ENCODE measurements around the gene ETS2. TPM values are rescaled to one million over a fixed set of nuclear protein-coding genes. Genes with fewer than 3 reads are reported as not detected.

Gene ETS2
- total and polyA plus RNA-seq, 2 of the 8 experiments (the other 6 are each of a cell fraction or from before 2014, with no cell fraction given), result 11.0 to 45.1 TPM

DNA sequence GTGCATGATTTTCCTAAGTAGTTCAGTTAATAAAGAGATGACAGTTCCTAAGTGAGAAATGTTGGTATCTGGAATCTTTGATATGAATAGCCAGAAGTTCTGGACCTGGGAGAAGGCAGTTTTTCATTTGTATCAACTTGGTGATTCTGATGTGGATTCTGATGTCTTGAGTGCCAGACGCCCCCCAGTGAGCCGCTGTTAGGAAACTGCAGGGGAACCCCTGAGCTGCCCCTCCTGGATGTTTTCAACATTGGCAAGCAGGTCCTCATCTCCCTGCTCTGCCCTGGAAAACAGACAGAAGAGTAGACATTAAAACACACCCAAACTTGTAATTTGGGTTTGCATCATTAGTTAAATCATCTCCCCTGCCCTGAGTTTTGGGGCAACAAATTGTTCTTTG is 7.4 kb downstream of the ETS2 start:
- H4K8ac ChIP-seq (ENCODE audit: extremely low read depth, insufficient read depth, low read length), result no peak overlapping the region
- no peak overlapping the region for H3K18ac ChIP-seq (ENCODE audit: extremely low read depth, low read length)
- H3K56ac ChIP-seq (replicated peaks; ENCODE audit: insufficient read length, low read depth, low read length), result no peak overlapping the region
- ChIA-PET POLR2A (ENCODE audit: partially characterized antibody) (interaction anchor here (1.2 kb wide), 1 partner anchor 8 kb away, joined by 3 read pairs; the partner anchor contains the start of gene ETS2), CTCF (ENCODE audit: partially characterized antibody) (interaction anchor here (1.0 kb wide), 2 partner anchors 8 kb away, joined by 3 read pairs; no protein-coding TSS in a partner anchor)
- H3K36me3 ChIP-seq (ENCODE audit: control insufficient read depth in 2 of 4, insufficient read depth in 4 of 4, low read length in 3 of 4), result peaks cover 25 to 71% (median 45%) of the 10 kb centered on the region in 4 experiments
- peaks cover 0 to 4% of the 10 kb centered on the region in 2 experiments for H4K20me1 ChIP-seq (replicated peaks in 1 of 2; ENCODE audit: control insufficient read depth in 1 of 2, insufficient read depth in 2 of 2, low read length in 2 of 2)
- H3K4me1 ChIP-seq (replicated peaks in 1 of 4; ENCODE audit: control insufficient read depth in 3 of 4, insufficient read depth in 4 of 4, low read length in 3 of 4), result peaks cover 13 to 29% (median 26%) of the 10 kb centered on the region in 4 experiments
- H3K27ac ChIP-seq (ENCODE audit: low read depth, low read length), result no peak overlapping the region
- H2BK20ac ChIP-seq (ENCODE audit: low read length), result no peak overlapping the region
- no peak overlapping the region for H2BK5ac ChIP-seq (ENCODE audit: low read depth, low read length)
- peaks cover 2% of the 10 kb centered on the region; the same call in 1 of the 2 replicates for H3K23me2 ChIP-seq (ENCODE audit: low read depth, low read length)
- 88% methylated on average over 2 of the region's 2 CpGs; no CpG with 5 or more reads in 1 of the 2 experiments for WGBS, 2 experiments (ENCODE audit: extremely low coverage in 1 of 2, insufficient coverage in 1 of 2, insufficient read length in 1 of 2, insufficient replicate concordance in 2 of 2, low coverage in 1 of 2, low lambda C conversion rate in 2 of 2, missing lambda C conversion rate in 1 of 2)
- H2BK12ac ChIP-seq (ENCODE audit: low read depth, low read length), result no peak overlapping the region
- H4K5ac ChIP-seq (ENCODE audit: insufficient read length, low read depth, low read length), result no peak overlapping the region
- no peak overlapping the region for H2BK15ac ChIP-seq (ENCODE audit: low read length)
- H3K27me3 ChIP-seq (replicated peaks in 1 of 4; ENCODE audit: control insufficient read depth in 3 of 4, extremely low read depth in 1 of 4, insufficient read depth in 3 of 4, low read length in 3 of 4), result no peaks in the 10 kb centered on the region
- no peak for FAIRE-seq
- H3K4ac ChIP-seq (replicated peaks; ENCODE audit: insufficient read length, low read depth, low read length), result no peak overlapping the region
- no peak overlapping the region; a peak in 1 of 4 replicates for H3K4me2 ChIP-seq (ENCODE audit: insufficient read depth in 1 of 2, low read depth in 2 of 2, low read length in 2 of 2)
- H3K23ac ChIP-seq (ENCODE audit: insufficient read length), result no peak overlapping the region
- H2BK120ac ChIP-seq (replicated peaks; ENCODE audit: low read depth, low read length), result no peak overlapping the region
- H3K4me3 ChIP-seq (ENCODE audit: extremely low read depth in 1 of 4, insufficient read depth in 2 of 4, low read depth in 3 of 4, low read length in 4 of 4), result no peak overlapping the region
- H2AFZ ChIP-seq (ENCODE audit: low read length), result no peak overlapping the region
- H3K79me1 ChIP-seq (ENCODE audit: low read depth, low read length), result no peaks in the 10 kb centered on the region; the same call in 1 of the 2 replicates
- H3K79me2 ChIP-seq (ENCODE audit: control insufficient read depth in 1 of 2, insufficient read depth in 2 of 2, low read length in 2 of 2), result peaks cover 4 to 35% of the 10 kb centered on the region in 2 experiments; a peak in 3 of 4 replicates
- H3K14ac ChIP-seq (ENCODE audit: insufficient read length), result no peak overlapping the region
- no peak for DNase-seq (ENCODE audit: low read depth in 1 of 2, low spot score in 2 of 2)
- no peaks in the 10 kb centered on the region for H3K9me3 ChIP-seq (ENCODE audit: insufficient read depth in 2 of 2, low read depth in 1 of 2, low read length in 1 of 2)
- H2AK5ac ChIP-seq (ENCODE audit: low read depth, low read length), result no peak overlapping the region
- H3K9ac ChIP-seq (replicated peaks in 1 of 4; ENCODE audit: extremely low read depth in 1 of 4, low read depth in 3 of 4, low read length in 3 of 4), result no peak overlapping the region
- H4K91ac ChIP-seq (replicated peaks; ENCODE audit: insufficient read length, low read length), result no peak overlapping the region
- no peak for TF ChIP-seq TAF7 (optimal IDR thresholded peaks at IDR 0.05; ENCODE audit: borderline replicate concordance, low read depth, low read length)
- TF ChIP-seq NRF1 (IDR thresholded peaks at IDR 0.05; ENCODE audit: low read depth, low read length), result no peak
- TF ChIP-seq ZNF274 (IDR thresholded peaks at IDR 0.05; ENCODE audit: borderline replicate concordance, extremely low read depth, low read length), result no peak
- TF ChIP-seq HDAC6 (IDR thresholded peaks at IDR 0.05; ENCODE audit: low read depth, low read length), result no peak
- no peak for TF ChIP-seq CHD1 (IDR thresholded peaks at IDR 0.05; ENCODE audit: low read depth, low read length)
- TF ChIP-seq KDM4A (IDR thresholded peaks at IDR 0.05; ENCODE audit: low read depth, low read length, severe bottlenecking), result no peak
- TF ChIP-seq KDM1A (IDR thresholded peaks at IDR 0.05; ENCODE audit: borderline replicate concordance, low read length), result no peak
- no peak for TF ChIP-seq CREB1 (IDR thresholded peaks at IDR 0.05)
- TF ChIP-seq RXRA (IDR thresholded peaks at IDR 0.05; ENCODE audit: insufficient read depth, low read depth, low read length), result no peak
- no peak for TF ChIP-seq SRF (IDR thresholded peaks at IDR 0.05; ENCODE audit: low read depth, low read length)
- no peak for TF ChIP-seq TEAD4 (IDR thresholded peaks at IDR 0.05; ENCODE audit: low read depth, low read length)
- no peak for TF ChIP-seq CBX5 (IDR thresholded peaks at IDR 0.05; ENCODE audit: low read depth, low read length)
- no peak for TF ChIP-seq HDAC2 (IDR thresholded peaks at IDR 0.05; ENCODE audit: borderline replicate concordance in 1 of 2, low read depth in 2 of 2, low read length in 2 of 2)
- TF ChIP-seq KDM5A (IDR thresholded peaks at IDR 0.05; ENCODE audit: low read length), result no peak
- TF ChIP-seq RBBP5 (IDR thresholded peaks at IDR 0.05; ENCODE audit: borderline replicate concordance, low read depth, low read length), result no peak
